ENCODE data around the gene LRRC23. TPM values are rescaled to one million over a fixed set of nuclear protein-coding genes. Genes with fewer than 3 reads are reported as not detected.

Gene LRRC23
- polyA plus RNA-seq, 1 of the 3 experiments (the other 2 are of a cell fraction): 11.9 TPM

DNA sequence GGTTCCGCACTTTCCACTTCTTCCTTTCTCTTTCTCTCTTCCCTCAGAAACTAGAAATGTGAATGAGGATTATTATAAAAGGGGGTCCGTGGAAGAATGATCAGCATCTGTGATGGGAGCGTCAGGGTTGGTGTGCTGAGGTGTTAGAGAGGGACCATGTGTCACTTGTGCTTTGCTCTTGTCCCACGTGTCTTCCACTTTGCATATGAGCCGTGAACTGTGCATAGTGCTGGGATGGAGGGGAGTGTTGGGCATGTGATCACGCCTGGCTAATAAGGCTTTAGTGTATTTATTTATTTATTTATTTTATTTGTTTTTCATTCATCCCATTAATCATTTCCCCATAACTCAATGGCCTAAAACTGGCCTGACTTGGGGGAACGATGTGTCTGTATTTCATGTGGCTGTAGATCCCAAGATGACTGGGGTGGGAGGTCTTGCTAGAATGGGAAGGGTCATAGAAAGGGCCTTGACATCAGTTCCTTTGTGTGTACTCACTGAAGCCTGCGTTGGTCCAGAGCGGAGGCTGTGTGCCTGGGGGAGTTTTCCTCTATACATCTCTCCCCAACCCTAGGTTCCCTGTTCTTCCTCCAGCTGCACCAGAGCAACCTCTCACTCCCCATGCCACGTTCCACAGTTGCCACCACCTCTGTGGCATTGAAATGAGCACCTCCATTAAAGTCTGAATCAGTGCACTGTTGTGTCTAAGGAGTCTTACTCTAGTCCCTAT is 18.5 kb downstream of the LRRC23 start:
- H3K27ac ChIP-seq (ENCODE audit: low read depth in 2 of 2, low read length in 1 of 2): no peak overlapping the region
- H3K9ac ChIP-seq: no peak overlapping the region
- peaks cover 17% of the 10 kb centered on the region for H3K79me2 ChIP-seq (ENCODE audit: insufficient read depth)
- H3K9me2 ChIP-seq: no peaks in the 10 kb centered on the region
- CTCF ChIA-PET: interaction anchor here (0.8 to 8.2 kb wide), 17 partner anchors 9 to 170 kb away, joined by 3 to 134 read pairs (median 4); partner anchors contain the start of genes C12orf57, C1R, ENO2 and RNU7-1
- POLR2A ChIA-PET: interaction anchor here (1.1 to 7.3 kb wide), 3 partner anchors 15 to 71 kb away, joined by 4 to 82 read pairs (median 6); partner anchors contain the start of genes C12orf57, RNU7-1 and USP5
- H3K4me1 ChIP-seq (ENCODE audit: control insufficient read depth in 1 of 2, insufficient read depth in 2 of 2, low read depth in 1 of 2, low read length in 1 of 2): peaks cover 26% of the 10 kb centered on the region in 2 experiments; a peak in 3 of 4 replicates
- WGBS (ENCODE audit: low lambda C conversion rate): 91% methylated on average over 10 of the region's 10 CpGs
- H2AFZ ChIP-seq (ENCODE audit: low read depth): no peak overlapping the region
- no peak overlapping the region for H3K4me2 ChIP-seq
- no peak for DNase-seq
- H3K4me3 ChIP-seq (ENCODE audit: low read depth in 2 of 2, low read length in 1 of 2): no peak overlapping the region
- H3K9me3 ChIP-seq: no peaks in the 10 kb centered on the region
- peaks cover 6 to 7% of the 10 kb centered on the region in 2 experiments for H3K36me3 ChIP-seq (replicated peaks in 1 of 2; ENCODE audit: control insufficient read depth in 1 of 2, insufficient read depth in 2 of 2, low read length in 1 of 2)
- peaks cover 30% of the 10 kb centered on the region for H3F3A ChIP-seq (replicated peaks; ENCODE audit: insufficient read depth)
- TF ChIP-seq, protein P1, sequence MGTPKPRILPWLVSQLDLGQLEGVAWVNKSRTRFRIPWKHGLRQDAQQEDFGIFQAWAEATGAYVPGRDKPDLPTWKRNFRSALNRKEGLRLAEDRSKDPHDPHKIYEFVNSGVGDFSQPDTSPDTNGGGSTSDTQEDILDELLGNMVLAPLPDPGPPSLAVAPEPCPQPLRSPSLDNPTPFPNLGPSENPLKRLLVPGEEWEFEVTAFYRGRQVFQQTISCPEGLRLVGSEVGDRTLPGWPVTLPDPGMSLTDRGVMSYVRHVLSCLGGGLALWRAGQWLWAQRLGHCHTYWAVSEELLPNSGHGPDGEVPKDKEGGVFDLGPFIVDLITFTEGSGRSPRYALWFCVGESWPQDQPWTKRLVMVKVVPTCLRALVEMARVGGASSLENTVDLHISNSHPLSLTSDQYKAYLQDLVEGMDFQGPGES (IDR thresholded peaks at IDR 0.05; ENCODE audit: low read depth, low read length): no peak
- no peak for TF ChIP-seq JUND (IDR thresholded peaks at IDR 0.05)
- TF ChIP-seq GATA2 (CRISPR knock-in tag; IDR thresholded peaks at IDR 0.05): no peak
- TF ChIP-seq, protein P2, sequence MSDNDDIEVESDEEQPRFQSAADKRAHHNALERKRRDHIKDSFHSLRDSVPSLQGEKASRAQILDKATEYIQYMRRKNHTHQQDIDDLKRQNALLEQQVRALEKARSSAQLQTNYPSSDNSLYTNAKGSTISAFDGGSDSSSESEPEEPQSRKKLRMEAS (IDR thresholded peaks at IDR 0.05; ENCODE audit: low read depth): no peak
- no peak for TF ChIP-seq SIN3A (IDR thresholded peaks at IDR 0.05; ENCODE audit: borderline replicate concordance, low read depth, low read length)
- no peak for TF ChIP-seq RCOR1 (IDR thresholded peaks at IDR 0.05; ENCODE audit: low read length)
- TF ChIP-seq TEAD4 (IDR thresholded peaks at IDR 0.05; ENCODE audit: borderline replicate concordance, insufficient read depth): no peak
- no peak for TF ChIP-seq NFIC (IDR thresholded peaks at IDR 0.05; ENCODE audit: borderline replicate concordance)
- no peak for TF ChIP-seq CHD2 (IDR thresholded peaks at IDR 0.05; ENCODE audit: low read length, partially characterized antibody)
- TF ChIP-seq, protein P3, sequence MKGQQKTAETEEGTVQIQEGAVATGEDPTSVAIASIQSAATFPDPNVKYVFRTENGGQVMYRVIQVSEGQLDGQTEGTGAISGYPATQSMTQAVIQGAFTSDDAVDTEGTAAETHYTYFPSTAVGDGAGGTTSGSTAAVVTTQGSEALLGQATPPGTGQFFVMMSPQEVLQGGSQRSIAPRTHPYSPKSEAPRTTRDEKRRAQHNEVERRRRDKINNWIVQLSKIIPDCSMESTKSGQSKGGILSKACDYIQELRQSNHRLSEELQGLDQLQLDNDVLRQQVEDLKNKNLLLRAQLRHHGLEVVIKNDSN (IDR thresholded peaks at IDR 0.05; ENCODE audit: borderline replicate concordance, low read depth): no peak
- TF ChIP-seq, protein P4, sequence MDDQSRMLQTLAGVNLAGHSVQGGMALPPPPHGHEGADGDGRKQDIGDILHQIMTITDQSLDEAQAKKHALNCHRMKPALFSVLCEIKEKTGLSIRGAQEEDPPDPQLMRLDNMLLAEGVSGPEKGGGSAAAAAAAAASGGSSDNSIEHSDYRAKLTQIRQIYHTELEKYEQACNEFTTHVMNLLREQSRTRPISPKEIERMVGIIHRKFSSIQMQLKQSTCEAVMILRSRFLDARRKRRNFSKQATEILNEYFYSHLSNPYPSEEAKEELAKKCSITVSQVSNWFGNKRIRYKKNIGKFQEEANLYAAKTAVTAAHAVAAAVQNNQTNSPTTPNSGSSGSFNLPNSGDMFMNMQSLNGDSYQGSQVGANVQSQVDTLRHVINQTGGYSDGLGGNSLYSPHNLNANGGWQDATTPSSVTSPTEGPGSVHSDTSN (IDR thresholded peaks at IDR 0.05): no peak
- TF ChIP-seq TCF12 (IDR thresholded peaks at IDR 0.05): no peak
- no peak for TF ChIP-seq EP300 (IDR thresholded peaks at IDR 0.05; ENCODE audit: borderline replicate concordance in 1 of 2, low read depth in 1 of 2, low read length in 1 of 2)
- no peak for TF ChIP-seq ELF1 (IDR thresholded peaks at IDR 0.05)
- no peak for TF ChIP-seq POLR2AphosphoS5 (IDR thresholded peaks at IDR 0.05; ENCODE audit: low read depth, low read length)
- TF ChIP-seq, protein P5, sequence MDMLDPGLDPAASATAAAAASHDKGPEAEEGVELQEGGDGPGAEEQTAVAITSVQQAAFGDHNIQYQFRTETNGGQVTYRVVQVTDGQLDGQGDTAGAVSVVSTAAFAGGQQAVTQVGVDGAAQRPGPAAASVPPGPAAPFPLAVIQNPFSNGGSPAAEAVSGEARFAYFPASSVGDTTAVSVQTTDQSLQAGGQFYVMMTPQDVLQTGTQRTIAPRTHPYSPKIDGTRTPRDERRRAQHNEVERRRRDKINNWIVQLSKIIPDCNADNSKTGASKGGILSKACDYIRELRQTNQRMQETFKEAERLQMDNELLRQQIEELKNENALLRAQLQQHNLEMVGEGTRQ (IDR thresholded peaks at IDR 0.05; ENCODE audit: borderline replicate concordance, low read depth, low read length): no peak
- H3K27me3 ChIP-seq (ENCODE audit: insufficient read depth): no peaks in the 10 kb centered on the region
- no peaks in the 10 kb centered on the region for H4K20me1 ChIP-seq (ENCODE audit: insufficient read depth)
